ENCODE measurements around the gene TMEM178A. TPM values are rescaled to one million over a fixed set of nuclear protein-coding genes. Genes with fewer than 3 reads are reported as not detected.
"Not testable (repeated sequence)": the region's sequence is repeated elsewhere in the genome, so short reads cannot be mapped to it uniquely, and the experiment has no call there.

Gene TMEM178A
- total RNA-seq, 1 donor from 2014 or later = 9.3 TPM

DNA sequence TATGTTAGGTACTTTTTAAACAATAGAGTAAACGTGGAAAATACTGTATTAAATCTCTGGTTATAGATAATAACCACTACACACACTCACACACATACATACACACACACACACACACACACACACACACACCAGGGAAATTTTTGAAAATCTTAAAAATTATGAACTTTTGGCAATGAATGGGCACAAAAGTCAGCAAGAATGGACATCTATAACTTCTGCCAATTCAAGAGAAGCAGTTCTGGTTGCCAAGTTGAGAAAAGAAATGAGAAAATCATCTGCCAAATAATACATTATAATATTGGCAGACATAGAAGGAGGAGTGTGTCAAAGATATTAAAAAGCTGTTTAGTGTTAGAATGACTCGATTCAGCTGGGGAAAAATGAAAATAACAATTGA is 42.9 kb upstream of the TMEM178A start:
- TF ChIP-seq, protein P1, sequence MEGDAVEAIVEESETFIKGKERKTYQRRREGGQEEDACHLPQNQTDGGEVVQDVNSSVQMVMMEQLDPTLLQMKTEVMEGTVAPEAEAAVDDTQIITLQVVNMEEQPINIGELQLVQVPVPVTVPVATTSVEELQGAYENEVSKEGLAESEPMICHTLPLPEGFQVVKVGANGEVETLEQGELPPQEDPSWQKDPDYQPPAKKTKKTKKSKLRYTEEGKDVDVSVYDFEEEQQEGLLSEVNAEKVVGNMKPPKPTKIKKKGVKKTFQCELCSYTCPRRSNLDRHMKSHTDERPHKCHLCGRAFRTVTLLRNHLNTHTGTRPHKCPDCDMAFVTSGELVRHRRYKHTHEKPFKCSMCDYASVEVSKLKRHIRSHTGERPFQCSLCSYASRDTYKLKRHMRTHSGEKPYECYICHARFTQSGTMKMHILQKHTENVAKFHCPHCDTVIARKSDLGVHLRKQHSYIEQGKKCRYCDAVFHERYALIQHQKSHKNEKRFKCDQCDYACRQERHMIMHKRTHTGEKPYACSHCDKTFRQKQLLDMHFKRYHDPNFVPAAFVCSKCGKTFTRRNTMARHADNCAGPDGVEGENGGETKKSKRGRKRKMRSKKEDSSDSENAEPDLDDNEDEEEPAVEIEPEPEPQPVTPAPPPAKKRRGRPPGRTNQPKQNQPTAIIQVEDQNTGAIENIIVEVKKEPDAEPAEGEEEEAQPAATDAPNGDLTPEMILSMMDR (conservative IDR thresholded peaks at IDR 0.05) = no peak
- no peaks in the 10 kb centered on the region for H3K27me3 Mint-ChIP-seq
- no peak for DNase-seq (ENCODE audit: extremely low spot score, unreplicated experiment)
- no peaks in the 10 kb centered on the region for H3K9me3 Mint-ChIP-seq
- peaks cover 16% of the 10 kb centered on the region for H3K4me1 Mint-ChIP-seq (ENCODE audit: unreplicated experiment)
- H3K27ac Mint-ChIP-seq = no peak overlapping the region
- H3K4me3 Mint-ChIP-seq = no peak overlapping the region
- H3K36me3 Mint-ChIP-seq = no peaks in the 10 kb centered on the region

DNA sequence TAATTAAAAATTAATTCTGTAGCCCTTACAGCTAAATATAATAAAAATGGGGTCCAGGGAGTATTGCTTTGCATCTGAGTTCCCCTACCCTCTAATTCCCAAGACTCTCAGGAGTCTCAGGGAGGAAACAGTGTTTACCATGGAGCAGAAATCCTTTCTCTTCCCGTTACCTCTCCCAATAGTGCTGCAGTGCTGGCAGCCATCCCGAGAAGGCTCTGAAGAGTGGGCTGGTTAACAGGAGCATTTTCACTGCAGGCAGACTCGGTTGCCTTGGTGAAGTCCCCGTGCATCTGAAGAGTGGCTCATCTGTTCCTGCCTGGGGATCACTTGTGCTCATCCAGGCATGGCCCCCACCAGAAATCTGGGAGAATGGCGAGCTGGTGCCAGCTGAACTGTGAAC is 41.8 kb upstream of the TMEM178A start:
- no peaks in the 10 kb centered on the region for H3K27me3 Mint-ChIP-seq
- peaks cover 16% of the 10 kb centered on the region for H3K4me1 Mint-ChIP-seq (ENCODE audit: unreplicated experiment)
- no peaks in the 10 kb centered on the region for H3K36me3 Mint-ChIP-seq
- no peaks in the 10 kb centered on the region for H3K9me3 Mint-ChIP-seq
- TF ChIP-seq, protein P1 (conservative IDR thresholded peaks at IDR 0.05) = no peak
- no peak overlapping the region for H3K4me3 Mint-ChIP-seq
- DNase-seq (ENCODE audit: extremely low spot score, unreplicated experiment) = no peak
- no peak overlapping the region for H3K27ac Mint-ChIP-seq

DNA sequence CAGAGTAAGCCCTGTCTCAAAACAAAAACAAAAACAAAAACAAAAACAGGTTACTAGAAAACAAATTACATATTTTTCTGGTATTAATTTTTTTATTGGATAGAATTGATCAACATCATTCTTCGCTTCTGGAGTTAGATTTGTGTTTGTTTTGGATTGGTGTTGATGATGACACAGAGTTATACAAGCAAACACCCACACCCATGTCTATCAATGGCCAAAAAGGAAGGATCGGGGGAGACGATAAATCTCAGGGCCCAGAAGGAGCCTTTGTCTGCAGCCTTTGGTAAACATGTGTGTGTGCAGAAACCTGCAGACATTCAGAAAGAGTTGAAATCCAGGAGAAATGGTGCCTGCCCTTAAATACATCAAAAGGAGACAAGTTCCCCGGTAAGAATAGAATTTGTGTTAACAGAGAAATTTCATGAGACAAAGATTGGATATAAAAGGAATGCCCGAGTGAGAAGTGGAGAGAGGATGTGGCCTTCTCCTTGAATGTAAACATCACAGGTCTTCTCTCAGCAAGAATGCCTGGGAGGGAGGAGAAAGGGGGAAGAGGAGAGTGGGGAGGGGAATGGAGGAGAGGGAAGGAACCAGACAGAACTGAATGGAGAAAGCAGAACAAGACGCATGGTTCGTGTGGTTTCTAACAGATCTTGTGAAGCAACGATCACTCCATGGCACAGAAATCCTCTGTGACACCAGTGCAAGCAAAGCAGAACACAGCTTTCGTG is 40.4 kb upstream of the TMEM178A start:
- Mint-ChIP-seq H3K36me3 (no peaks in the 10 kb centered on the region), H3K27ac (no peak overlapping the region), H3K27me3 (no peaks in the 10 kb centered on the region), H3K4me3 (no peak overlapping the region), H3K9me3 (no peaks in the 10 kb centered on the region), H3K4me1 (ENCODE audit: unreplicated experiment) (peaks cover 11% of the 10 kb centered on the region)
- no peak for DNase-seq (ENCODE audit: extremely low spot score, unreplicated experiment)
- TF ChIP-seq, protein P1 (conservative IDR thresholded peaks at IDR 0.05) = no peak

DNA sequence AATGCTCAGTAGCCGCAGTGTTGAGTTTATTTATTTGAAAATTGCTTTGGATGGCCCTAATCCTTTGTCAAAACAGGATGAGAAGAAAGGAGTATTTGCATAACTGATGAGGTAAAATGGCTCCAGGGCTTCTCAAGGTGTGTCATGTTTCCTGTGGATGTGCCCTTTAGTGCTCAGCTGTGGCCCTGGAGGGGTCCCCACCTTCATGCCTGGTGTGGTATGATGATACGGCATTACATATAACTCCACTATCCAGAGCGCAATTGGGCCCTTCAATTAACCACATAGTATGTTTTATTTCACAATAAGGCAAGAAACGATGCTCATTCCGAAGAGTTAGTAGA is 39.8 kb upstream of the TMEM178A start:
- Mint-ChIP-seq H3K4me1 (ENCODE audit: unreplicated experiment) (peaks cover 10% of the 10 kb centered on the region), H3K4me3 (no peak overlapping the region), H3K36me3 (no peaks in the 10 kb centered on the region), H3K27ac (no peak overlapping the region), H3K27me3 (no peaks in the 10 kb centered on the region), H3K9me3 (no peaks in the 10 kb centered on the region)
- TF ChIP-seq, protein P1 (conservative IDR thresholded peaks at IDR 0.05) = no peak
- no peak for DNase-seq (ENCODE audit: extremely low spot score, unreplicated experiment)

DNA sequence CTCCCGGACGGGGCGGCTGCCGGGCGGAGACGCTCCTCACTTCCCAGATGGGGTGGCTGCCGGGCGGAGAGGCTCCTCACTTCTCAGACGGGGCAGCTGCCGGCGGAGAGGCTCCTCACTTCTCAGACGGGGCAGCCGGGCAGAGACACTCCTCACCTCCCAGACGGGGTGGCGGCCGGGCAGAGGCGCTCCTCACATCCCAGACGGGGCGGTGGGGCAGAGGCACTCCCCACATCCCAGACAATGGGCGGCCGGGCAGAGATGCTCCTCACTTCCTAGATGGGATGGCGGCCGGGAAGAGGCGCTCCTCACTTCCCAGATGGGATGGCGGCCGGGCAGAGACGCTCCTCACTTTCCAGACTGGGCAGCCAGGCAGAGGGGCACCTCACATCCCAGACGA is 37.4 kb upstream of the TMEM178A start:
- not testable (repeated sequence) for H3K4me3 Mint-ChIP-seq; DNase-seq (ENCODE audit: extremely low spot score, unreplicated experiment); H3K36me3 Mint-ChIP-seq; H3K9me3 Mint-ChIP-seq; H3K4me1 Mint-ChIP-seq (ENCODE audit: unreplicated experiment); H3K27me3 Mint-ChIP-seq; H3K27ac Mint-ChIP-seq

DNA sequence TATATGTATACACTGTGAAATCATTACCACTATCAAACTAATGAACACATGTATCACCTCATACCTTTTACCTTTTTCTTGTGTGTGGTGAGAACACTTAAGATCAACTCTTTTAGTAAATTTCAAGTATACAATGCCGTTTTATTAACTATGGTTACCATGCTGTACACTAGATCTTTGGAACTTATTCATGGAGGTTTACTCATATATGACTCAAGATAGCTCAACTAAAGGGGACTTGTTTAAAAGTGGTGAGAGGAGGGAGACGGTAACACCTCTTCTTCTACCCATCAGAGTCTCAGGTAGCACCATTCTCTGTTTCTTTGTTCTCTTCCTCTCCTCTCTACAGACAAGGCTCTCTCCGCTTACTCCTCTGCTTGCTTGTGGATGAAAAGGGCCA is 36.1 kb upstream of the TMEM178A start:
- no peaks in the 10 kb centered on the region for H3K36me3 Mint-ChIP-seq
- H3K27me3 Mint-ChIP-seq = no peaks in the 10 kb centered on the region
- TF ChIP-seq, protein P1 (conservative IDR thresholded peaks at IDR 0.05) = no peak
- H3K4me3 Mint-ChIP-seq = no peak overlapping the region
- H3K4me1 Mint-ChIP-seq (ENCODE audit: unreplicated experiment) = peaks cover 6% of the 10 kb centered on the region
- no peaks in the 10 kb centered on the region for H3K9me3 Mint-ChIP-seq
- H3K27ac Mint-ChIP-seq = no peak overlapping the region
- no peak for DNase-seq (ENCODE audit: extremely low spot score, unreplicated experiment)
